HL-60 (cell line): ENCODE measurements around the gene VPS13A.

Source experiments
- DNase-seq, 2 experiments: peaks; one replicate each; pipeline ENCODE4 v3.0.0-alpha.2; 2010 to 2020; ENCODE audit warnings: low read depth in 1 of 2, low spot score in 1 of 2
- H3K27ac ChIP-seq: fragments of 250-450 bp; sonication (Bioruptor Pico); replicated peaks from 2 replicates; pipeline ENCODE4 v1.5.1; 2020; ENCODE audit warnings: mild to moderate bottlenecking, moderate library complexity
- H3K27me3 ChIP-seq: fragments of 250-450 bp; sonication (Bioruptor Pico); 2 replicates; pipeline ENCODE4 v1.5.1; 2021; ENCODE audit warnings: mild to moderate bottlenecking, moderate library complexity; ENCODE audit not compliant: insufficient read depth, poor library complexity, severe bottlenecking
- H3K4me3 ChIP-seq: replicated peaks from 2 replicates; pipeline ENCODE4 v1.5.1; 2011; ENCODE audit warnings: mild to moderate bottlenecking, control low read depth, low read length; ENCODE audit not compliant: insufficient read depth
- CTCF ChIP-seq: IDR thresholded peaks from one replicate; pipeline ENCODE4 v1.5.1; 2011; ENCODE audit warnings: low read length, control low read depth, inconsistent platforms; ENCODE audit not compliant: insufficient read depth
- GABPA ChIP-seq: IDR thresholded peaks from 2 replicates; pipeline ENCODE4 v1.6.1; 2012; ENCODE audit warnings: low read depth
- POLR2AphosphoS5 ChIP-seq: IDR thresholded peaks from 2 replicates; pipeline ENCODE4 v1.6.1; 2012; ENCODE audit warnings: low read depth
- REST ChIP-seq: IDR thresholded peaks from 2 replicates; pipeline ENCODE4 v1.6.1; 2012; ENCODE audit warnings: low read depth; ENCODE audit not compliant: insufficient replicate concordance
- SPI1 ChIP-seq: IDR thresholded peaks from 2 replicates; pipeline ENCODE4 v1.6.1; 2012; ENCODE audit warnings: low read depth, mild to moderate bottlenecking, borderline replicate concordance

The VPS13A gene

GRCh38 chr9:77328102-77328501 lies 150.8 kb downstream of the VPS13A start:
- Histone ChIP-seq H3K4me3 (no peak overlapping the region), H3K27ac (no peak overlapping the region), H3K27me3 (no peaks in the 10 kb centered on the region)
- TF ChIP-seq GABPA = no peak
- TF ChIP-seq SPI1 = no peak
- TF ChIP-seq POLR2AphosphoS5 = no peak
- DNase-seq = no peak

DNA sequence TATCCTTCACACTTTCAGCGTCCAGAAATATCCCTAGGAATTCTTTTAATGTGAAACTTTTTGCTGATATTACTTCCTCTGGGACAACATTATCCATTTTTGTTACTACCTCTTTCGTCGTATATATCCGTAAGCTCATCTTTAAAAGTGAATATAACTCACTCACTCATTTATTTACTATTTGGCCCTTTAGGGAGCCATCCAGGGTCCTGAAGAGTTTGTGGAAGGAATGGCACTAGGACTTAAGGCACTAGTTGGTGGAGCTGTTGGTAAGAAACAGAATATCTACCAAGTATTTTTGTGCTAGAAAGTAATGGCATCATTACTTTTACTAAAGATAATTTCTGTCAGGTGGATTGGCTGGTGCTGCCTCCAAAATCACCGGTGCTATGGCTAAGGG lies 192.7 kb downstream of the VPS13A start:
- H3K4me3 ChIP-seq = no peak overlapping the region
- no peak for DNase-seq
- no peaks in the 10 kb centered on the region for H3K27me3 ChIP-seq
- TF ChIP-seq REST (peak; percentile 74), POLR2AphosphoS5 (no peak)
- H3K27ac ChIP-seq = no peak overlapping the region

GRCh38 chr9:77374266-77374665 lies 196.9 kb downstream of the VPS13A start:
- DNase-seq = no peak
- Histone ChIP-seq H3K27me3 (no peaks in the 10 kb centered on the region), H3K4me3 (no peak overlapping the region), H3K27ac (no peak overlapping the region)
- TF ChIP-seq SPI1 = no peak
- TF ChIP-seq REST = no peak
- no peak for TF ChIP-seq GABPA

DNA sequence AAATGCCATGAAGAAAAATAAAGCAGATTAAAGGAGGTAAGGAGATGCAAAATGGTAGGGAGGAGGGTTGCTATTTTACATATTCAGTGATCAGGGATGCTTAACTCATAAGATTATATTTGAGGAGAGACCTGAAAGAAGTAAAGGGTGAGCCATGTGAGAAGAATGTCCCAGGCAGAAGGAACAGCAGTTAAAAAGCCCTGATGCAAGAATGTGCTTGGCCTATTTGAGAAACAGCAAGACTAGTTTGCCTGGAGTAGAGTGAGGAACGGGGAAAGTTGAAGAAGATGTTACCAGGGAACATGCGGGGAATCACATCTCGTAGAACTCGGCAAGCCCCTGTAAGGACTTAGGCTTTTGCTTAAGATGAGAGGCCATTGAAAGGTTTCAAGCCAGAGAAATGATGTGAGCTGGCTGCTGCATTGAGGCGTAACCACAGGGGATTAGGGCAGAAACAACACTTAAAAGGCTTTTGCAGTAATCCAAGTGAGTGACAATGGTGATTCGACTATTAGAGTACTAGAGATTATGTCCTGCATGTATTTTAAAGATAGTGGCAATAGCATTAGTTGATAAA lies 198.7 kb downstream of the VPS13A start:
- H3K27me3 ChIP-seq = no peaks in the 10 kb centered on the region
- TF ChIP-seq REST = no peak
- no peak for TF ChIP-seq CTCF
- no peak for TF ChIP-seq SPI1
- no peak for TF ChIP-seq GABPA
- TF ChIP-seq POLR2AphosphoS5 = no peak
- no peak for DNase-seq
- H3K4me3 ChIP-seq = no peak overlapping the region
- no peak overlapping the region for H3K27ac ChIP-seq

DNA sequence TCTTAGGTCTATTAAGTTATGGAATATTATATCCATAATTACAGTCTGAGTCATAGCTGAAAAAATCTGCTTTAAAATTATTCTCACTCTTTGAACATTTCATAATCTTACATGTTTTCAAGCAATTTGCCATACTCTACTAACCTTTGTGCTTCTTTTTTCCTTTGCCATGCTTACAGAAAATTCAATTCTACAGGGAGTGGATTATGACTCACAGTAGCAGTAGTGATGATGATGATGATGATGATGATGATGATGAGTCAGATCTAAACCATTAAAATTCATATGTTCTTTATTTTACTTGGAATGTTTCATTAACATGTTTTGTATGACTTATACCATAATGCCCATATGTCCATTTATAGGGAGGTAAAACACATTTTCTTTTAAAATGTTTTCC lies 207.1 kb downstream of the VPS13A start:
- no peak for TF ChIP-seq POLR2AphosphoS5
- TF ChIP-seq GABPA = no peak
- no peak for TF ChIP-seq REST
- TF ChIP-seq SPI1 = no peak
- no peak for TF ChIP-seq CTCF
- Histone ChIP-seq H3K27ac (no peak overlapping the region), H3K4me3 (no peak overlapping the region), H3K27me3 (no peaks in the 10 kb centered on the region)
- DNase-seq = no peak
